SK-N-DZ (cell line): Measurements from ENCODE around the gene ELANE.
"Not testable (repeated sequence)": the region's sequence is repeated elsewhere in the genome, so short reads cannot be mapped to it uniquely, and the experiment has no call there.

Experiments used
- DNase-seq: peaks from one replicate; pipeline ENCODE4 v3.0.0-alpha.2; 2015; ENCODE audit warnings: low spot score

ELANE gene

DNA sequence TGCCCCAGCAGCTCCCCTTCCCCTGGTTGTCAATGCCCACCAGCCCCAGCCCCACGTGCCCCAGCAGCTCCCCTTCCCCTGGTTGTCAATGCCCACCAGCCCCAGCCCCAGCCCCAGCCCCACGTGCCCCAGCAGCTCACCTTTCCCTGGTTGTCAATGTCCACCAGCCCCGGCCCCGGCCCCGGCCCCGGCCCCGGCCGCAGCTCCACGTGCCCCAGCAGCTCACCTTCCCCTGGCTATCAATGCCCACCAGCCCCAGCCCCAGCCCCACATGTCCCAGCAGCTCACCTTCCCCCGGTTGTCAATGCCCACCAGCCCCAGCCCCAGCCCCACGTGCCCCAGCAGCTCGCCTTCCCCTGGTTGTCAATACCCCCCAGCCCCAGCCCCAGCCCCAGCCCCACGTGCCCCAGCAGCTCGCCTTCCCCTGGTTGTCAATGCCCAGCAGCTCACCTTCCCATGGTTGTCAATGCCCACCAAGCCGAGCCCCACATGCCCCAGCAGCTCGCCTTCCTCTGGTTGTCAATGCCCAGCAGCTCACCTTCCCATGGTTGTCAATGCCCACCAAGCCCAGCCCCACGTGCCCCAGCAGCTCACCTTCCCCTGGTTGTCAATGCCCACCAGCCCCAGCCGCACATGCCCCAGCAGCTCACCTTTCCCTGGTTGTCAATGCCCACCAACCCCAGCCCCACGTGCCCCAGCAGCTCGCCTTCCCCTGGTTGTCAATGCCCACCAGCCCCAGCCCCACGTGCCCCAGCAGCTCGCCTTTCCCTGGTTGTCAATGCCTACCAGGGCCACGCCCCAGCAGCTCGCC lies 26.9 kb downstream of the ELANE start:
- not testable (repeated sequence) for DNase-seq

DNA sequence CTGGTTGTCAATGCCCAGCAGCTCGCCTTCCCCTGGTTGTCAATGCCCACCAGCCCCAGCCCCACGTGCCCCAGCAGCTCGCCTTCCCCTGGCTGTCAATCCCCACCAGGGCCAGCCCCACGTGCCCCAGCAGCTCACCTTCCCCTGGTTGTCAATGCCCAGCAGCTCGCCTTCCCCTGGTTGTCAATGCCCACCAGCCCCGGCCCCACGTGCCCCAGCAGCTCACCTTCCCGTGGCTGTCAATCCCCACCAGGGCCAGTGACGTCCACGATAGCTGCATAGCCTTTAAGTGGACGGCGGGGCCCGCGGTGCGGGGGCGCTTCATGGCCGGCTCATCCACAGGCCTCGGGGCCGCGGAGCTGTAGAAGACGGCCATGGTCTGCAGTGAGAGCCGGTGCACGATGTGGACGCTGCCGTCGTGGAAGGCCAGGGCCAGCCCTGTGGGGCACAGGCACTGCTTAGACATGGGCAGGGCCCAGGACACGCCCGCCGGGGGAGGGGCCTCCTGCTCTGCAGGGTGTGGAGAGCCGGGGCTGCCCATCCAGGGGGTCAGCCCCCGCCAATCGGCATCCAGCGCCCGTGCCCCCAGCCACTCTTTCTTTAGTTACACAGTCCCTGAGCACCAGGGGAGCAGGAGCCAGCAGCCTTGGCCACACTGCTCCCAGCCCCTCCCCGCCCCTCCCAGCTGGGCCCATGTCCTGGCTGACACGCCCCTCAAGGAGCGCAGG lies 27.8 kb downstream of the ELANE start:
- no peak for DNase-seq

DNA sequence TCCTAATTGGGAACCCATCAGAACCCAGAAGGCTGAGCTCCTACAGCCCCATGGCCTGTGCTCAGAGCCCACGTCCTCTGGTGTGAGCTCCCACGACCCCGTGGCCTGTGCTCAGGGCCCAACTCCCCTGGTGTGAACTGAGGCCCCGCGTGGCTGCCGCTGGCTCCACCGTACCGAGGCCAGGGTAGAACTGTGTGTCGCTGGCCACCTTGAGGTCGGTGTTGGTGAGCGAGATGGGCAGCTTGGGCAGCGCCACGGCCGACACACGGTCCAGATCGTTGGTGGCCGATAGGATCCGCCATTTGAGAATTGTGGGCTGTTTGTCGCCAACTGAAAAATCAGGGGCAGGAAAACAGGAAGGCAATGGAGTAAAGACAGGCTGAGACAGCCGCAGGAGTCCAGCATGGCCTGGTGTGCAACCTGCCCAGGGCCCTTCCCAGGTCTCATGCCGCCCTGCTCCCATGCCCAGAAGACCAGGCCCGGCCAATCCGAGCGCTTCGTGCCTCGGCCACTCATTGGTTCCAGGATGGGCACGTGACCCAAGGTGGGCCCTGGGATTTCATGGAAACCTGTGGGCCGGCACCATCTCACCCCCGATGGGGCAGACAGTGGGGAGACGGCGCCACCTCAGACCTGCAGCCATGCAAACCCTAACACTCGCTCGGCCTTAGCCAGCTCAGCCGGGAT lies 29.4 kb downstream of the ELANE start:
- no peak for DNase-seq

DNA sequence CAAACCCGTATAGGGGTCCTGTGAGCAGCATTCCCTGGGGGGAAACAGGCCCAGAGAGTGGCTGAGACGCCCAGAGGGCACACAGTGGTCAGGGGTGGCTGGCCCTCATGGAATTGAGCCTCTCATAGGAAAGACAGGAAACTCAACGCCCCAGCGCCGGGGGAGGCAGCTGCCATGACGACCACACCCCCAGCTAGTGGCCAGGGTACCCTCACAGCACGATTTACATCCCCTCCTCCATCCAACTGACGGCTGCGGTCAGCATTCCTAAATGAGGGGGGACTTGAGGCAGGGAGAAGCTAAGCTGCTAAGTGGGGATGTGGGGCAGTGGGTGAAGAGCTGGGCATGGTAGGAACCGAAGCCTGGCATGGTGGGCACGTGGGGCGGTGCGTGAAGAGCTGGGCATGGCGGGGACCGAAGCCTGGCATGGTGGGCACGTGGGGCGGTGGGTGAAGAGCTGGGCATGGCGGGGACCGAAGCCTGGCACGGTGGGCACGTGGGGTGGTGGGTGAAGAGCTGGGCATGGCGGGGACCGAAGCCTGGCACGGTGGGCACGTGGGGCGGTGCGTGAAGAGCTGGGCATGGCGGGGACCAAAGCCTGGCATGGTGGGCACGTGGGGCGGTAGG lies 30.9 kb downstream of the ELANE start:
- no peak for DNase-seq

DNA sequence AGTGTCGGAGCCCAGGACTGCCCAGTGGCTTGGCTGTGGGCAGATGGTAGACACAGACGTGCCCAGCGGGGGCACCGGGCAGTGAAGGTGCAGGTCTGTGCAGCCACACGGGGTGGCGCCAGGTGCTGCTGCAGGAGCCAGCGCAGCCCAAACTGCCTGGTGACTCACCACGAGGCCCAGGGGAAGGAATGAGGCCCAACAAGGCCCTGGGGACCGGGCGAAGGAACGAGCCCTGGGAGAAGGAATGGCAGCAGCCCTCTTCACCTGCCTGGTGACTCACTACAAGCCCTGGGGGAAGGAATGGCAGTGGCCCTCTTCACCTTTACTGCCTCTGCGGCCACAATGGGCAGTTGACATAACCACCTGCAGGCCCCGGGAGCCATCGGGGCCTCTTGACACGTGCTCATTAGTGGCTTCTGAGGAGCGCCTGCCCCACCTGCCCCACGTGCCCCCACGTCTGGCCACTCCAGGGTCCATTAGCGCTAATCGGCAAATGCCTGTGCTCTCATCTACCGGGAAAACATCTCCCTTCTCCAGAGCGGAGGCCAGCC lies 31.6 kb downstream of the ELANE start:
- DNase-seq: no peak

DNA sequence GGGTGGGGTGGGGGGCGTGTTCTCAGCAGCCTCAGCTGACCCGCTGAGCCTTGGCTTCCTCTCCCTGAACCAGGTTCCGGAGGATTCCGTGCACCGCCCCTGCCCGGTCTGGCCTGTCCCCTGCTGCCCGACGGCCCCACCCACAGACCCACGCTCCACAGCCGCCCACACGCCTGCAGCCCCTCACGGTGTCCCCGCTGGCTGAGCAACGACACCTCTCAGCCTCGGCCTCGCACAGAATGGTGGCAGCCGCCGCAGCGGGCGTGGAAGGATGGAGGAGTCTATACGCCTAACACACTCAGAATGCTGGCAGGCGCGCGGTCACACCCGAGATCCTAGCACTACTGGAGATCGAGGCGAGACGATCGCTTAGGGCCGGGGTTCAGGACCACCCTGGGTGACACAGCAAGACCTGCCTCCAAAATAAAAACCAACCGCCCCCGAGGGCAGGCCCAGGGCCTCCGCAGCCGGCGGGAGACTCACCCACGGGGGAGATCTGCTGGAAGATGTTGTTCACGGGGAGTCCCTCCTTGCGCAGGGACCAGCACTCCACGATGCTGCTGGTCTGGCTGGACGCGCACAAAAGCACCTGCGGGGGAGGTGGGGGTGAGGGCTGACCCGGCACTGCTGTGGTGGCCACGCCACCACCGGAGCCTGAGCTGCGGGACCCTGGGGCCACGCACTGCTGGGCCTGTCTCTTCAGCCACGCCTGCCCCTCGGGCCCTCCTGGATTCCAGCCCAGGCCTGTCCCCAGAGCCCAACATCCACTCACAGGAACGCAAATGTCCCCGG lies 32.5 kb downstream of the ELANE start:
- DNase-seq: no peak

DNA sequence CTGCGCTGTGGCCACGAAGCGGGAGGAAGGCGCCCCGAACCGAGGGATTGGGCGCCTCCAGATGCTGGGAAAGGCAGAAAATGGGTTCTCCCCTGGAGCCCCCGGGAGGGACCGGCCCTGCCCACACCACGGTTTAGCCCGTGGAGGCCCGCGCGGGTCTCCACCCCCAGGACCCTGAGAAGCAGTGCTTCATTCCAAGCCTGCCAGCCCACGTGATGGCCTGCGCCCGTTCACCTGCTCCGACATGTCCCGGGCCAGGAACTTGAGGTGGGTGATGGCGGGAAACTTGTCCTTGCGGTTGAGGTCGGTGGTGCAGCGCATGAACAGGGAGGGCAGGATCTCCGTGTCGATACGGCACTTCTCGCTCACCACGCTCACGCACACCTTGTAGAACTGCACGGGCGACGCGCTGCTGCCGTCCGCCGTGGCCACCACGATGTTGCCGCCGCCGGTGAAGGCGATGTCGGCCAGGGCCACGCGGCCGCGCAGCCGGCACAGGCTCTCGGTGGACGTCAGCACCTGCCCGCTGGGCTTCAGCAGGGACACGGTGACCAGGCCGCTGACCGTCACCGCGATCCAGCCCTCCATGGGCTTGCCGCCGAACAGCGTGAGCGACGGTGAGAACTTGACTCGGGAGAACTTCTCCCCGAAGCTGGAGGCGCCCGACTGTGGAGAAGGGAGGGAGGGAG lies 33.6 kb downstream of the ELANE start:
- no peak for DNase-seq

DNA sequence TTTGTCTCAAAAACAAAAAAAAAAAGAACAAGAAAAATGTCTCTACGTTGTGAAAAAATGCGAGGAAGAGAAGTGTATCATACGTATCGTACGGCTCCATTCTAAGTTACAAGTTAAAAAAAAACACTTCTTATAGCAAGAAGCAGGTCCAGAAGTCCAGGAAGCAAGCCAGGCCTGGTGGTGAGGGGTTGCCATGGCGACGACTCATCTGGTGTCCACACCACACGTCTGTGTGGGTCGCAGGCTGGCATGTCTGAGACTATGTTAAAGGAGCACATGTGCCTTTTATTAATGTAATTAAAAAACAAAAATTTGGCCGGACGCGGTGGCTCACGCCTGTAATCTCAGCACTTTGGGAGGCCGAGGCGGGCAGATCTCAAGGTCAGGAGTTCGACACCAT lies 35.0 kb downstream of the ELANE start:
- DNase-seq: no peak

DNA sequence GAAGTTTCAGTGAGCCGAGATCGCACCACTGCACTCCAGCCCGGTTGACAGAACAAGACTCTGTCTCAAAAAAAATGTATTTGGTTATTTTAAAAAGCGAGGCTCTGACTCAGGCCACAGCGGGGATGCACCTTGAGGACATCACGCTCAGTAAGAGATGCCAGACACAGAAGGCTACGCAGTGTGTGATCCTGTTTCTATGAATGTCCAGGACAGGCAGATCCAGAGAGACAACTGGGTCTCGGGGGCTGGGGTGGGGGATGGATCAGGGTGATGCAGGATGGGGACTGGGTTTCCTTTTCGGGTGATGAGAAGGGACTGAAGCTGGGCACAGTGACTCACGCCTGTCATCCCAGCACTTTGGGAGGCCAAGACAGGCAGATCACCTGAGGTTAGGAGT lies 35.5 kb downstream of the ELANE start:
- DNase-seq: no peak

DNA sequence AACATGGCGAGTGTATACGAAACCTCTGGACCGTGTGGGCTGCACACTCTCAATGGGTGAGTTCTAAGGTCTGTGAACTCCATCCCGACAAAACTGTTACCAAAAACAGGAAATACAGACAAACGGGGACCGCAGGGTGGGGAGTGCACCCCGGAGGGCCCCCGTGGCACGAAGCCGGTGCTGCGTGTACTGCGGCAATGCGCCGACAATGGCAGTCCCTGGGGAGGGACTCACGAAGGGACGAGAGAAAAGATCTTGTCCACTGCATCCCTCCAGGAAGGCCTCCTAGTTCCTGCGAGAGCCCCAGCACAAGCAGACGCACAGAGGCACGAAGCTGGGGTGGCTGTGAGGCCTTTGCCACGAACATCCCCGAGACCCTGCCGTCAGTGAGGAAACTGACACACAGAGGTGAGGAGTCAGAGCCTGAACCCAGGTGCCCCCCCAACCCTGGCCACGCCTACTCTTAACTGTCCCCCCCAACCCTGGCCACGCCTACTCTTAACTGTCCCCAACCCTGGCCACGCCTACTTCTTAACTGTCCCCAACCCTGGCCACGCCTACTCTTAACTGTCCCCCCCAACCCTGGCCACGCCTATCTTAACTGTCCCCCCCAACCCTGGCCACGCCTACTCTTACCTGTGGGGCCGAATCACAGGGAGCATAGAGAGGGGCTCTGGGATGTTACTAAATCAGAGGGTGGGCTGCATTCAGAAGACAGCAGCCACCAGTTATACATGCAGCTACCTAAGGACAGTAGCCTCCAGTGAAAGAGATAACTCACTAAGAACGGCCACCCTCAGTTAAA lies 36.7 kb downstream of the ELANE start:
- DNase-seq: no peak

DNA sequence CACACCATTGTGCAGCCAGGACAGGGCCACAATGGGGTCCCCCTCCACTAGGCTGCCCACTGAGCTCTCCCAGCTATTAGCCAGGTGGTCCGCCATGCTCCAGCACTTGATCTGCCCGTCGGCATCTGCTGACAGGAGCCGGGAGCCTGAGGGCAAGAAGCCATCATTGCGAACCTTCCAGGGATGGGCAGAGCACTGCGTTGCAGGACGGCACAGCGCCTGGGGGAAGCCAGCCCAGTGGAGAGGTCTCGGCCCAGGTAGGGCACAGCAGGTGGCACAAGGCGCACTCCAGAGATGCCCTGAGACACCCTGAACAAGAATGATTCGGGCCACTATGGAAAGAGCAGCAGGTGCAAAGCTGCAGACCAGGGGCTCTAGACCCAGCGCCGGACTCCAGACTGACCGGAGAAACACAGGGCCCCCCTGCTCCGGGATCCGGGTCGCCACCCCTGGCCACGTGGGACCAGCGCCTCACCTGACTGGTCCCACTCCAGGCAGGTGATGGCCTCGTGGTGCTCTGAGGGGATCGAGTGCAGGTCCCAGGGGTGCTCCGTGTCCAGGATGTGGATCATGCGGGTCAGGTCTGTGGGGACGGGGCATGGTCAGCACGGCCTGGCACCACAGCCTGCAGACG lies 37.7 kb downstream of the ELANE start:
- DNase-seq: no peak

DNA sequence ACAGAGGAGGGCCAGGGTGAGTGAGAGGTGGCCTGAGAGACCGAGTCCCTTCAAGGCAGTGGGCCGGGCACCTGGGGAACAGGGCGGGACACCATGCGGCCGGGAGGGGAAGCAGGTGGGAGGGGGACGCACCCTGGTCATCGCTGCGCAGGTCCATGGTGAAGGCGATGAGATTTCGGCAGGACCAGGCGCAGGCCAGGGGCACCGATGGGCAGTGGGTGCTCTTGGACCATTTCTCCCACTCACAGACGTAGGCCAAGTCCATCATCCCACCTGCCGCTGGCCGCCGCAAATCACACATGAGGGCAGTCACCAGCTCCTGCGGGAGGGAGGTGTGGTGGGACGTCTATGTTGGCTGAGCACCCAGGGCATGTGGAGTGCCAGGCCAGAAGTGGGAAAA lies 38.7 kb downstream of the ELANE start:
- DNase-seq: no peak

DNA sequence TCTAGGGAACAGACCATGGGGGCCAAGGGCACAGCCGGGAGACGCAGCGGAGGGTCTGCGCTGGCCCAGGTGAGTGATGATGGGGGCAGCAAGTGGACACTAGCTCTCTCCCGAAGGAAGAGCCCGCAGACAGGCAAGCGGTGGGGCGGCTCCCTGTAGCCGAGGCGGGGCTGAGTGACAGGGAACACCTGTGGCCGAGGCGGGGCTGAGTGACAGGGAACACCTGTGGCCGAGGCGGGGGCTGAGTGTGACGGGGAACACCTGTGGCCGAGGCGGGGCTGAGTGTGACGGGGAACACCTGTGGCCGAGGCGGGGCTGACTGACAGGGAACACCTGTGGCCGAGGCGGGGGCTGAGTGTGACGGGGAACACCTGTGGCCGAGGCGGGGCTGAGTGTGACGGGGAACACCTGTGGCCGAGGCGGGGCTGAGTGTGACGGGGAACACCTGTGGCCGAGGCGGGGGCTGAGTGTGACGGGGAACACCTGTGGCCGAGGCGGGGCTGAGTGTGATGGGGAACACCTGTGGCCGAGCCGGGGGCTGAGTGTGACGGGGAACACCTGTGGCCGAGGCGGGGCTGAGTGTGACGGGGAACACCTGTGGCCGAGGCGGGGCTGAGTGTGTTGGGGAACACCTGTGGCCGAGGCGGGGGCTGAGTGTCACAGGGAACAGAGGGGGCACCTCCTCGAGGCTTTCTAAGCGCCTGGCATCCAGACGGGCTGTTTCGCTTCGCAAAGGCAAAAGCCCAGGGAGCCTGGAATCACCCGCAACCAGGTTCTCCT lies 39.5 kb downstream of the ELANE start:
- not testable (repeated sequence) for DNase-seq

DNA sequence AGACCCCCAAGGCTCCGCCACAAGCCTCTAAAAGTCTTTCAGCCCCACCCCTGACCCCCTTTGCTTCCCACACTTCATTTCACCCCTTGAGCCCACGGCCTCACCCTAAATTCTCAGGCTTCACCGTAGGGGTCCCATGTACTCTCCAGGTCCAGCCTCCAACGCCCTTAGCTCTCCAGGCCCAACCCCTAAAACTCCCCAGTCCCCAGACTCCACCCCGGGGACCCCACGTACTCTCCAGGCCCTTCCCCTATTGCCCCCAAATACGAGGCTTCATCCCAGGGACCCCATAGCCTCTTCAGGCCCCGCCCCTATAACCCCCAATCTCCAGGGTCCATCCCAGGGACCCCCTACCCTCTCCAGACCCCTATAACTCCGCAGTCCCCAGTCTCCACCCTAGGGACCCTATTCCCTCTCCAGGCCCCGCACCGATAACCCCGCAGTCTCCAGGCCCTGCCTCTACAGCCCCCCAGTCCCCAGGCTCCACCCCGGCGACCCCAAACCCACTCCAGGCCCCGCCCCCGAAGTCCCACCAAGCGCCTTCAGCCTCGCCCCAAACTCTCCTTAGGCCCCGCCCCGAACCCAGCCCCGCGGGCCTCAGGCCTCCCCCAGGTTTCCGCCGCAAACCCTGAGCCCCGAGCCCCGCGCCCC lies 40.3 kb downstream of the ELANE start:
- no peak for DNase-seq

DNA sequence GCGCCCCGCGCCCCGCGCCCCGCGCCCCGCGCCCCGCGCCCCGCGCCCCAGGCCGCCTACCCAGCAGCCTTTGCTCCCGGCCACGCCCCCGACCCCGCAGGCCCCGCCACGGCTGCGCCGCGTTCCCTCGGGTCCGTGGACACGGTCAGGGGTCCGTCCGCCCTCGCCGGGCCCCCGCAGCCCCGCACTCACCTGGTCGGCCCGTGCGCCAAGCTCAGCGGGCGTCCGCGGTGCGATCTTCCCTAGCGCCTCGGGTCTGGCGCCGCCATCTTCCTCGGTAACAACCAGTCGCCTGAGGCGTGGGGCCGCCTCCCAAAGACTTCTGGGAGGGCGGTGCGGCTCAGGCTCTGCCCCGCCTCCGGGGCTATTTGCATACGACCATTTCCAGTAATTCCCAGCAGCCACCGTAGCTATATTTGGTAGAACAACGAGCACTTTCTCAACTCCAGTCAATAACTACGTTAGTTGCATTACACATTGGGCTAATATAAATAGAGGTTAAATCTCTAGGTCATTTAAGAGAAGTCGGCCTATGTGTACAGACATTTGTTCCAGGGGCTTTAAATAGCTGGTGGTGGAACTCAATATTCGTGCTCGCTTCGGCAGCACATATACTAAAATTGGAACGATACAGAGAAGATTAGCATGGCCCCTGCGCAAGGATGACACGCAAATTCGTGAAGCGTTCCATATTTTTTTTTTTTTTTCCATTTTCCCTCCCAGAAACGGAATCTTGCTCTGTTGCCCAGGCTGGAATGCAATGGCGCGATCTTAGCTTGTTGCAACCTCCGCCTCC lies 41.0 kb downstream of the ELANE start, which contains the start of the genes MED16 and RNU6-9:
Gene MED16 (minus strand): TSS at position 294 of the 796 bp plus-strand sequence. CDS start 2,056 bp downstream, outside the sequence.
Gene RNU6-9 (plus strand): TSS at position 591 of the 796 bp plus-strand sequence.
- DNase-seq: peak; percentile 95

DNA sequence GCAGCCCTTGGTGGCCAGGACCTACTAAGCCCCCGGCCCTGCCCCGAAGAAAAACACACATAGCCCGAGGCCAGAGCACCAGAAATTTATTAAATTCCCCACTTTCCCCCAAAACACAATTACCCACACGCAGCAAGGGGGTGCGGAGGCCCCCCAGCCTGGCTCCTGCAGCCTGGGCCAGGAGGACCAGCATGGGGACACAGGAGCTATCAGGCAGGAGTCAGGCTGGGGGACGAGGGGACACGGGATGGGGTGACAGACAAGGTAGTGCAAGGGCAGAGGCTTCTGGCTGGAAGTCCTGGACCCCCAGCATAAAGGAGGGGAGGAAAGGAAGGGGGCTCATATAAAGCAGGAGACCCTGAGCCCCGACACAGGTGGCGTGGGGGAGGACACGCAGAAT lies 44.3 kb downstream of the ELANE start:
- no peak for DNase-seq

DNA sequence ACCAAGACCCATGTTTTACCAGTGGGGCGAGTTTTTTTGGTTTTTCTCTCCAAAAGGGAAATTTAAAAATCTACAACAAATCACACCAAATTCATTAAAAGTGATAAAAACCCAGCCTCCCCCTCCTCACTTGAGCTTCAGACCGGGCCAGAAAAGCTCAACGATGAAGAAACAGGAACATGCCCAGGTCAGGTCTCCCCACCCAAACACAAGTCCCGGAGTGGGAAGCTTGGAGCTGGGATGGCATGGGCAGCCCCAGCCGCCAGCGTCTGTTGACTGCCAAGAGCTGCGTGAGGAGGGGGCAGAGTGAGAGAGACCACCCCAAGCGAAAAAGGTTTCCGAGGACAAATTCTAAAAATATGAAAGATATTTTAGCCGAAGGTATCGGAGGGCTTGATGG lies 44.9 kb downstream of the ELANE start:
- DNase-seq: no peak
